ENCODE measurements around the gene UFSP1.

UFSP1 gene

DNA sequence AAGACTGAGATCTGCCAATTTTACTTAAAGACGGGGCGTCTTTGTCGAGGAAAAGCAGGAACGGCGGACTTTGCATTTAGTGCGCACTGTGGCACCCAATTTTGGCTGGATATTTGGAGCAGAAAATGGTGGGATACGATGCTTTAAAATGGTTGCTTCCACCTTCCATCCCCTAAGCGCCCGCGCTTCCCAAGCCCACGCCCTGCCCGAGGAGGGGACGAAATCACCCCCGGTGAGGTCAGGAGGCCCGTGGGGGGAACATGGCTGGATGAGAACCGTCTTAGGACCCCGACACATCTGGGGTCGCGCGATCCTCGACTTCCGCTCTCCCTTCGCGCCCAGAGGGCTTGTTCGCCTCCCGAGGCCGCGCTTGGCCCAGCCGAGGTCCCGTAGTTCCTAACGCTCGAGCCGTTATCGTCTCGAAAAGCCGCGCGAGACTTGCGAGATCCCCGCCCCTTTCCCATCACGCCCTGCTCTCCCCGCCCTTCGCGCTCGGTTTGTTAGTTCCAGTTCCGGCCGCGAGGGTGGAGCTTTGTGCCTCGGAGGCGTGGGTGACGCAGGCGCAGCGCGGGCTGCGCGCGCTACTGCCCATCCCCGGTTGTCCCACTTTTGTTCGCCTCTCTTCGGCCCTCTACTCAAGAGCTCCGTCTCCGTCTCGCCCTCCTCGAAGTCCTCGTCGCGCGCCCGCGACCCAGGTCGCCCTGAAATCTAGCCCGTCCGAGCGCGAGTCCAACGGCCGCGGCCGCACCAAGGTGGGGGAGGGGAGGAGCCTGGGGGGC lies 14.7 kb downstream of the UFSP1 start, which contains the start of gene SRRT:
SRRT (plus strand) TSS at position 527 of the 779 bp plus-strand sequence. CDS start 488 bp downstream, outside the sequence.
- peak; percentile 98 for DNase-seq (ENCODE audit: insufficient read length)
- FAIRE-seq: peak; percentile 100
- TF ChIP-seq TAF1 (IDR thresholded peaks at IDR 0.05; ENCODE audit: borderline replicate concordance, low read depth, low read length) (peak; percentile 55; the same call in 1 of the 2 replicates), POLR2A (IDR thresholded peaks at IDR 0.05; ENCODE audit: low read depth, low read length) (peak; percentile 91), POLR2AphosphoS5 (IDR thresholded peaks at IDR 0.05; ENCODE audit: low read depth, low read length) (peak; percentile 90)

DNA sequence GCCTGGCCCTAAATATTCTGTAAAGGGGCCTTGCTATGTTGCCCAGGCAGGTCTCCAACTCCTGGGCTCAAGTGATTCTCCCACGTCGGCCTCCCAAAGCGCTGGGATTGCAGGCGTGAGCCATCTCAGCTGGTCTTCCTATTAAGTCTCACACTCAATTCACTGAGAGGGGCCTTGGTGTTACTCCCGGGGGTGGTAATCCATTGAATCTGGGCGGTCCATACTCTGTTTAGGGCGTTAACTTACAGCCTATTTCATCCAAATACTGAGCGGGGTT lies 15.3 kb downstream of the UFSP1 start:
- no peak for TF ChIP-seq TAF1 (IDR thresholded peaks at IDR 0.05; ENCODE audit: borderline replicate concordance, low read depth, low read length)
- no peak for TF ChIP-seq POLR2A (IDR thresholded peaks at IDR 0.05; ENCODE audit: low read depth, low read length)
- no peak for TF ChIP-seq POLR2AphosphoS5 (IDR thresholded peaks at IDR 0.05; ENCODE audit: low read depth, low read length)
- FAIRE-seq: peak; percentile 84
- no peak for DNase-seq (ENCODE audit: insufficient read length)

DNA sequence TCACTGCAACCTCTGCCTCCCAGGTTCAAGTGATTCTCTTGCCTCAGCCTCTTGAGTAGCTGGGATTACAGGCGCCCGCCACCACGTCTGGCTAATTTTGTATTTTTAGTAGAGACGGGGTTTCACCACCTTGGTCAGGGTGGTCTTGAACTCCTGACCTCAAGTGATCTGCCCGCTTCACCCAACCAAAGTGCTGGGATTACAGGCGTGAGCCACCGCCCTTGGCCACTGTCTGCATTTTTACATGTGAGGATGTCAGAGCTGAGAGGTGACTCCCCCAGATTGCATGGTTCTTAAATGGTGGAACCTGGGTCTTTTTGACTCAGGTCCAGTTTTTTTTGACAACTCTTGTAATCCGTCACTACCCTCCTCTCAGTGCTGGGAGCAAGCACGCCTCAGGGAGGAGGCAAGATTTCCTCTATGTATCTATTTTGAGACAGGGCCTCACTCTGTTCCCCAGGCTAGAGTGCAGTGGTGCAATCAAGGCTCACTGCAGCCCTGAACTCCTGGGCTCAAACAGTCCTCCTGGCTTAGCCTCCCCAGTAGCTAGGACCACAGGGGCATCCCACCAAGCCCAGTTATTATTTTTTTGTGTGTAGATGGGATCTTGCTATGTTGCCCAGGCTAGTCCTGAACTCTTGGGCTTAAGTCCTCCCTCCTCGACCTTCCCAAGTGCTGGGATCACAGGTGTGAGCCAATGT lies 15.8 kb downstream of the UFSP1 start:
- FAIRE-seq (no peak), DNase-seq (ENCODE audit: insufficient read length) (no peak)
- no peak for TF ChIP-seq POLR2A (IDR thresholded peaks at IDR 0.05; ENCODE audit: low read depth, low read length)

DNA sequence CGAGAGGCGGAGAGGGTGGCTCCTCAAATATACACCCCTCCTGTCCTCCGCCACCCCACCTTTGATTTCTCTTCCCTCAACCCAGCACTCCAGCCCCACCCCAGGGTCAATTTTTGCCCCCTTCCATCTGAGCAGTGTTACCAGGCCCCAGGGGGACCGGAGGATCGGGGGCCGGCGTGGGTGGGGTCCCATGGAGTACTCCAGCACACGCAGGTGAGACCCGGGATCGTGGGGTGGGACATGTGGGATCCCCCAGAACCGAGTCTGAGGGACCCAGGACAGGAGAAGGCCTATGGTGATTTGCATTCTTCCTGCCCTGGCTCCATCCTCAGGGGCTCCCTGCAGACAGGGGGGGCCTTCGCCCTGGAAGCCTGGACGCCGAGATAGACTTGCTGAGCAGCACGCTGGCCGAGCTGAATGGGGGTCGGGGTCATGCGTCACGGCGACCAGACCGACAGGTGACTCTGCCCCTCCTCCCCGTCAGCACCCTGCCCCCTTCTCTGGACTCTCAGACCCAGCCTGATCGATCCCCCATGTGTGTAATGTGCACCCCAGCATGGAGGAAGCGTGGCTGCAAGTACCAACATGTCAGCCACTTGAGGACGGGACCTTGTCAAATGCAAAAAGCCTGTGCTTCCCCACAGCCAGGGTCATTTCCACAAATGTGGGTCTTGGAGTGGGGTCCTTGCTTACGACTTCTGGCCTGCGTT lies 21.6 kb downstream of the UFSP1 start:
- no peak for TF ChIP-seq POLR2AphosphoS5 (IDR thresholded peaks at IDR 0.05; ENCODE audit: low read depth, low read length)
- TF ChIP-seq TAF1 (IDR thresholded peaks at IDR 0.05; ENCODE audit: borderline replicate concordance, low read depth, low read length): no peak
- no peak for TF ChIP-seq POLR2A (IDR thresholded peaks at IDR 0.05; ENCODE audit: low read depth, low read length)
- DNase-seq (ENCODE audit: insufficient read length): no peak
- FAIRE-seq: no peak

DNA sequence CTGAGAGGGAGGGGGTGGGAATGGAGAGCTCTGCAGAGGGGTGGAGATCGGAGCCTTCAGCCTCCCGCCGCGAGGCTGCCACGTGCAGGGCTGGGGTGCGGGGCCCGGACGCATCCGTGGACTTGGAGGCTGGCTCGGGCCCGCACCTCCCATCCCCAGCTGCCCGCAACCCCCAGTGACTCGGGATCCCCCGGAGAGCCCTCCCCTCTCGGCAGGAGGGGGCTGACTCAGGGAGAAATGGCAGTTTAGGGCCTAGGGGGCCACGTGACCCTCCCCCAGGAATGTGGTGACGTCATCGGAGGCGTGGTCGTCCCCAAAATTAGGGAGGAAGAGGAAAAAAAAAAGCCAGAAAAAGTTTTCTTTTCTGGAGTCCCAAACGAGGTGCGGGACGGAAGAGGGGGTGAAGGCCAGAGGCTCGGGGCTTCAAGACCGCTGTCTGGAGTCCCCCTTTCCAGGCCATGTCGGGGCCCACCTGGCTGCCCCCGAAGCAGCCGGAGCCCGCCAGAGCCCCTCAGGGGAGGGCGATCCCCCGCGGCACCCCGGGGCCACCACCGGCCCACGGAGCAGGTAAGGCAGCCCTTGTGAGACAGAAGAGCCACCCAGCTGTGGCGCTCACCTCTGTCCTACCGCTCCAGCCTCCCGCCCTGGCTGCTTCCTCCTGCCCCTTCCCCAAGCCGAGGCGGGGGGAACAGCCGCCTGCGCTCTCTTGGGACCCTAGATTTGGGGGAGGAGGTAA lies 22.3 kb downstream of the UFSP1 start, which contains the start of gene TRIP6:
TRIP6 (plus strand) TSS at position 348 of the 736 bp plus-strand sequence; CDS start at position 459, 111 bp downstream.
- DNase-seq (ENCODE audit: insufficient read length) (peak; percentile 79), FAIRE-seq (peak; percentile 78)
- peak; percentile 64; the same call in 1 of the 2 replicates for TF ChIP-seq POLR2AphosphoS5 (IDR thresholded peaks at IDR 0.05; ENCODE audit: low read depth, low read length)
- peak; percentile 57 for TF ChIP-seq POLR2A (IDR thresholded peaks at IDR 0.05; ENCODE audit: low read depth, low read length)
- TF ChIP-seq TAF1 (IDR thresholded peaks at IDR 0.05; ENCODE audit: borderline replicate concordance, low read depth, low read length): peak; percentile 49; the same call in 1 of the 2 replicates

DNA sequence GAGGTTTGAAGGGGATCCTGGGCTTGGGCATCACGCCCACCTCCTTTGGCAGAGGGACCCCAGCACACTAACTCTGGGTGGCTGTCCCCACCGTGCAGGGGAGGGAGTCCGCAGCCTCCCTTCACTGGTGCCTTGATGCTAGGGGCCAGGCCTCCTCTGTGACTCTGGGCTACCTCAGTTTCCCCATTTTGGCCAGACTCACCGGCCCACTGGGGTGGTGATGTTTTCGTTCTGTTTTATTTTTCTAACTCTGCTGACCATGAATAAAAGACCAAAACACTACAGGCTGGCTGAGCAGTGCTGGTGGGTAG lies 22.8 kb downstream of the UFSP1 start:
- no peak for DNase-seq (ENCODE audit: insufficient read length)
- FAIRE-seq: no peak
- TF ChIP-seq TAF1 (IDR thresholded peaks at IDR 0.05; ENCODE audit: borderline replicate concordance, low read depth, low read length): no peak
- no peak for TF ChIP-seq POLR2AphosphoS5 (IDR thresholded peaks at IDR 0.05; ENCODE audit: low read depth, low read length)
- TF ChIP-seq POLR2A (IDR thresholded peaks at IDR 0.05; ENCODE audit: low read depth, low read length): no peak

DNA sequence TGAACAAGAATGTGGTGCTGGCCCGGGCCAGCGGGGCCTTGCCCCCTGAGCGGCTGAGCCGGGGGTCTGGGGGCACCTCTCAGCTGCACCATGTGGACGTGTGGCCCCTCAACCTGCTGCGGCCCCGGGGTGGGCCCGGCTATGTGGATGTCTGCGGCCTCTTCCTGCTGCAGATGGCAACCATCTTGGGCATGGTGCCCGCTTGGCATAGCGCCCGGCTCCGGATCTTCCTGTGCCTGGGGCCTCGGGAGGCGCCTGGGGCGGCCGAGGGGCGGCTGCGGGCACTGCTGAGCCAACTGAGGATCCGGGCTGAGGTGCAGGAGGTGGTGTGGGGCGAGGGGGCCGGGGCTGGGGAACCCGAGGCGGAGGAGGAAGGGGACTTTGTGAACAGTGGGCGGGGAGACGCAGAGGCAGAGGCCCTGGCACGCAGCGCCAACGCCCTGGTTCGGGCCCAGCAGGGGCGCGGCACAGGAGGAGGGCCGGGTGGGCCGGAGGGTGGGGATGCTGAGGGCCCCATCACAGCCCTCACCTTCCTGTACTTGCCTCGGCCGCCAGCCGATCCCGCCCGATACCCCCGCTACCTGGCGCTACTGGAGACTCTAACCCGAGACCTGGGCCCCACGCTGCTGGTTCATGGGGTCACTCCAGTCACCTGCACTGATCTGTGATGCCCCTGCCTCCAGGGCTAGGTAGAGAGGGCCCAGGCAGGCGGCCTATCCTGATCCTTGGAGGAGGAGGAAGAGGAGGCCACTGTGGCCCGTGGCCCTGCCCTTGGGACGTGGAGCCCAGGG lies 23.4 kb downstream of the UFSP1 start:
- FAIRE-seq: no peak
- TF ChIP-seq POLR2AphosphoS5 (IDR thresholded peaks at IDR 0.05; ENCODE audit: low read depth, low read length): no peak
- TF ChIP-seq TAF1 (IDR thresholded peaks at IDR 0.05; ENCODE audit: borderline replicate concordance, low read depth, low read length): no peak
- no peak for TF ChIP-seq POLR2A (IDR thresholded peaks at IDR 0.05; ENCODE audit: low read depth, low read length)
- DNase-seq (ENCODE audit: insufficient read length): no peak

DNA sequence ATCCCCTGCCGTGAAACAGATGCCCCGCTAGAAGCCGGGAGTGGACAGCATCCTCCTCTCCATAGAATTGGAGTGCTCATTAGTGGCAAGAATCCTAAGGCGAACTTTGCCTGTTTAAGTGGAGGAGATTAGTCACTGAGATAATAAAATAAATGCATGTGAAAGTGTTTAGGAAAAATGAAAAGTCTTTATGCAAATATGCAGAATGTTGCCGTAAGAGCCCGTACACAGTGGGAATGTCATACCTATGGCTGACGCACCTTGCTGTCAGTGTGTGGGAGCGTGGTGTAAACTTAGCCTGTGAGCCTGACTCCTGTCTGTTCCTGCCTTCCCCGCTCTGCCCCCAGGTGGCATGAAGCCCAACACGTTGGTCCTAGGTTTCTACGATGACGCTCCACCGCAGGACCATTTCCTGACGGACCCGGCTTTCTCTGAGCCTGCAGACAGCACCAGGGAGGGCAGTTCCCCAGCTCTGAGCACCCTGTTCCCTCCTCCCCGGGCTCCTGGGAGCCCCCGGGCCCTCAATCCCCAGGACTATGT lies 24.1 kb downstream of the UFSP1 start:
- TF ChIP-seq POLR2AphosphoS5 (IDR thresholded peaks at IDR 0.05; ENCODE audit: low read depth, low read length) (no peak), TAF1 (IDR thresholded peaks at IDR 0.05; ENCODE audit: borderline replicate concordance, low read depth, low read length) (no peak), POLR2A (IDR thresholded peaks at IDR 0.05; ENCODE audit: low read depth, low read length) (no peak)
- DNase-seq (ENCODE audit: insufficient read length) (no peak), FAIRE-seq (no peak)

DNA sequence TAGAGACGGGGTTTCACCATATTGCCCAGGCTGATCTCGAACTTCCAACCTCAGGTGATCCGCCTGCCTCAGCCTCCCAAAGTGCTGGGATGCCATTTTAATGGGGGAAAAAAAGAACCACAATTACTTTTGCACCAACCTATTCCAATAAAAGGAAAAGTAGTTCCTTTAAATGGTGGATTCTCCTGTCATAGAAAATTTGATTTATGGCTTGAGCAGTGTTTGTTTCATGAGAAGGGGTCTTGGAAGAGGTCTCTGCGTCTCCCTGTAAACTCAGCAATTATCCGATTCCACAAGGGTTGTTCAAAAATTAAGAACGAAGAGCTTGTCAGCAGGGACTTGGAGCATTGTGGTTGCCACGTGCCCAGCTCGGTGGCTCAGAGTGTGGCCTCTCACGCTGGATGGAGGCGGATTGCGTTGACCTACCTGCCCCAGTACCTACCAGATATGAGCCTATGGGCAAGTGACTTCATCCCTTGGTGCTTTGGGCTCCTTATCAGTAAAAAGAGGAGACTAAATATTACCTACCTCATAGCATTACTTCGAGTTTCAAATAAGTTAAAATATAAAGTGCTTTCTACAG lies 25.2 kb downstream of the UFSP1 start:
- TF ChIP-seq POLR2A (IDR thresholded peaks at IDR 0.05; ENCODE audit: low read depth, low read length) (no peak), TAF1 (IDR thresholded peaks at IDR 0.05; ENCODE audit: borderline replicate concordance, low read depth, low read length) (no peak), POLR2AphosphoS5 (IDR thresholded peaks at IDR 0.05; ENCODE audit: low read depth, low read length) (no peak)
- FAIRE-seq (no peak), DNase-seq (ENCODE audit: insufficient read length) (no peak)

DNA sequence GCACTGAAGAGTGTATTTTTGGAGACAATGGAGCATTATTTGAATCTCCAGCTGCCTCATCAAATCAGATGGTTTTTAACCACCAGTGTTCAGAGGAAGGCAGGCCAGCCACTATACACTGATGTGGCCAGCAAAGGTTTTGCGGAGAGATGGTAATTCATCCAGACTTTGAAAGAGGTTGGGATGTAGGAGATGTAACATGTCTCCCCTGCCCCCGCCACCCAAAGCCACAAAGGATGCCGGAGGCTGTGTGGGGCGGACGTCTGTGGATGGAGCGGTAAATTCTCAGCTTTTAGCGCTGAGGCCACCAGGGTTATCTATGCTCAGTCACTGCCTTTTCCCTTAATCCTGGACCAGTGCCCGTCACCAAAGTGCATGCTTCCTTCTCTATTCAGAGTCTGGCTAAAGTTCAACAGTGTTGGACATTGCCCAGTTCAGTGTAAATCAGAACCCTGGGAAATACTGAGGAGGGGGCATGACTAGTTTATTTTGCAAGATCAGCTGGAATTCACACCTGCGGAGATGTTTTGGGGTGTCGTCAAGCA lies 26.0 kb downstream of the UFSP1 start:
- TF ChIP-seq POLR2A (IDR thresholded peaks at IDR 0.05; ENCODE audit: low read depth, low read length) (no peak), TAF1 (IDR thresholded peaks at IDR 0.05; ENCODE audit: borderline replicate concordance, low read depth, low read length) (no peak), POLR2AphosphoS5 (IDR thresholded peaks at IDR 0.05; ENCODE audit: low read depth, low read length) (no peak)
- DNase-seq (ENCODE audit: insufficient read length) (no peak), FAIRE-seq (no peak)

All from GM12892 (cell line).